HG03571 (cell line): ENCODE results near the gene FARSB.

ENCODE experiments used
- ATAC-seq: cut with Tn5 transposase; IDR thresholded peaks from one replicate; pipeline ENCODE4 v1.9.1; 2021; ENCODE audit not compliant: unreplicated experiment

Gene FARSB

GRCh38 chr2:222668494-222669154, 12.7 kb upstream of the FARSB start:
- no peak for ATAC-seq

- ATAC-seq: no peak
Observed at GRCh38 chr2:222663479-222663878, 7.6 kb upstream of the FARSB start.

- ATAC-seq: peak; percentile 17
Observed at GRCh38 chr2:222656526-222657446, 894 bp upstream of the FARSB start.

GRCh38 chr2:222653280-222653679, 2.6 kb downstream of the FARSB start:
- no peak for ATAC-seq

- no peak for ATAC-seq
Observed at GRCh38 chr2:222652491-222653255, 3.2 kb downstream of the FARSB start.

GRCh38 chr2:222651718-222652418, 4.0 kb downstream of the FARSB start:
- ATAC-seq: no peak

- ATAC-seq: no peak
Observed at GRCh38 chr2:222649801-222650200, 6.1 kb downstream of the FARSB start.

- ATAC-seq: no peak
Observed at GRCh38 chr2:222646008-222646407, 9.9 kb downstream of the FARSB start.

GRCh38 chr2:222643134-222643533, 12.8 kb downstream of the FARSB start:
- no peak for ATAC-seq

- no peak for ATAC-seq
Observed at GRCh38 chr2:222641336-222641735, 14.6 kb downstream of the FARSB start.

- ATAC-seq: no peak
Observed at GRCh38 chr2:222637067-222637466, 18.8 kb downstream of the FARSB start.

- no peak for ATAC-seq
Observed at GRCh38 chr2:222635295-222635694, 20.6 kb downstream of the FARSB start.

GRCh38 chr2:222627764-222628163, 28.1 kb downstream of the FARSB start:
- ATAC-seq: no peak

GRCh38 chr2:222623756-222624309, 32.1 kb downstream of the FARSB start:
- no peak for ATAC-seq

- no peak for ATAC-seq
Observed at GRCh38 chr2:222622910-222623309, 33.0 kb downstream of the FARSB start.

- no peak for ATAC-seq
Observed at GRCh38 chr2:222621893-222622292, 34.0 kb downstream of the FARSB start.

GRCh38 chr2:222615320-222615719, 40.6 kb downstream of the FARSB start:
- ATAC-seq: no peak

GRCh38 chr2:222613715-222614331, 42.1 kb downstream of the FARSB start:
- peak; percentile 83 for ATAC-seq

GRCh38 chr2:222611684-222612083, 44.2 kb downstream of the FARSB start:
- ATAC-seq: no peak

GRCh38 chr2:222610746-222611145, 45.1 kb downstream of the FARSB start:
- ATAC-seq: no peak
